Gastrocnemius medialis (tissue), 4 donors: Measurements from ENCODE around the gene KLK6. TPM values are rescaled to one million over a fixed set of nuclear protein-coding genes. Genes with fewer than 3 reads are reported as not detected.

ENCODE experiments used
- ATAC-seq, 2 donors: fragments of 150-250 bp; one replicate each; pipeline ENCODE4 v1.9.1; 2016
- DNase-seq, 2 donors: peaks; one replicate each; pipeline ENCODE4 v3.0.0-alpha.2; 2019
- H3K27ac ChIP-seq, 4 donors: fragments of 200-600 bp; sonication (generic); 1 replicate in 1 of 4; 2 replicates in 3 of 4; pipeline ENCODE4 v1.5.1; 2016 to 2018; ENCODE audit warnings: mild to moderate bottlenecking in 2 of 4, moderate library complexity in 1 of 4
- H3K27me3 ChIP-seq, 3 donors: fragments of 200-600 bp; sonication (generic) in 2 of 3; 1 replicate in 1 of 3; 2 replicates in 2 of 3; pipeline versions ENCODE4 v1.5.1 to v1.6.0; 2016 to 2019; ENCODE audit warnings: mild to moderate bottlenecking in 1 of 3, moderate library complexity in 1 of 3
- H3K36me3 ChIP-seq, 2 donors: fragments of 200-600 bp; sonication (generic) in 1 of 2; one replicate each; pipeline ENCODE4 v1.5.1; 2017 to 2018
- H3K4me1 ChIP-seq, 2 donors: fragments of 200-600 bp; sonication (generic) in 1 of 2; one replicate each; pipeline ENCODE4 v1.5.1; 2016 to 2017; ENCODE audit warnings: mild to moderate bottlenecking in 2 of 2
- H3K4me3 ChIP-seq, 4 donors: fragments of 200-600 bp; sonication (generic) in 3 of 4; 1 replicate in 1 of 4; 2 replicates in 3 of 4; pipeline ENCODE4 v1.5.1; 2016 to 2019; ENCODE audit warnings: mild to moderate bottlenecking in 2 of 4
- H3K9me3 ChIP-seq, 3 donors: fragments of 200-600 bp; sonication (generic) in 2 of 3; 1 replicate in 1 of 3; 2 replicates in 2 of 3; pipeline ENCODE4 v1.5.1; 2016 to 2019
- CTCF ChIP-seq, 5 experiments: fragments of 450-650 bp in 3 of 5; fragments of 200-600 bp in 2 of 5; sonication (generic) in 2 of 5; IDR thresholded peaks in 4 of 5; conservative IDR thresholded peaks in 1 of 5; 1 replicate in 4 of 5; 2 replicates in 1 of 5; pipeline ENCODE4 v1.5.1; 2016 to 2019; ENCODE audit warnings: antibody characterized with exemption in 5 of 5, mild to moderate bottlenecking in 3 of 5, moderate library complexity in 3 of 5
- POLR2A ChIP-seq, 2 donors: fragments of 450-650 bp; IDR thresholded peaks; one replicate each; pipeline ENCODE4 v1.6.1; 2017; ENCODE audit warnings: antibody characterized with exemption in 2 of 2, mild to moderate bottlenecking in 2 of 2, moderate library complexity in 2 of 2
- in situ Hi-C, 4 donors: fragments of 200-750 bp; cut with MboI; loops; one replicate each; pipeline versions ENCODE4 v1.15.0 to v1.8.0; 2017; ENCODE audit warnings: low sequenced_read_pairs in 4 of 4
- intact Hi-C: fragments of 100-400 bp; cut with DNase I; formaldehyde crosslinking; loops from one replicate; pipeline ENCODE4 v1.15.1; 2023; ENCODE audit warnings: low total_unique reads
- total RNA-seq, 4 donors: library from RNA; depleted of rRNA; stranded (reverse); fragments of >200 nt; gene quantifications; one replicate each; pipeline versions ENCODE4 v1.1.0 to v1.2.3, GENCODE V29; 2016

The KLK6 gene
- total RNA-seq, 4 donors from 2014 or later = not detected

DNA sequence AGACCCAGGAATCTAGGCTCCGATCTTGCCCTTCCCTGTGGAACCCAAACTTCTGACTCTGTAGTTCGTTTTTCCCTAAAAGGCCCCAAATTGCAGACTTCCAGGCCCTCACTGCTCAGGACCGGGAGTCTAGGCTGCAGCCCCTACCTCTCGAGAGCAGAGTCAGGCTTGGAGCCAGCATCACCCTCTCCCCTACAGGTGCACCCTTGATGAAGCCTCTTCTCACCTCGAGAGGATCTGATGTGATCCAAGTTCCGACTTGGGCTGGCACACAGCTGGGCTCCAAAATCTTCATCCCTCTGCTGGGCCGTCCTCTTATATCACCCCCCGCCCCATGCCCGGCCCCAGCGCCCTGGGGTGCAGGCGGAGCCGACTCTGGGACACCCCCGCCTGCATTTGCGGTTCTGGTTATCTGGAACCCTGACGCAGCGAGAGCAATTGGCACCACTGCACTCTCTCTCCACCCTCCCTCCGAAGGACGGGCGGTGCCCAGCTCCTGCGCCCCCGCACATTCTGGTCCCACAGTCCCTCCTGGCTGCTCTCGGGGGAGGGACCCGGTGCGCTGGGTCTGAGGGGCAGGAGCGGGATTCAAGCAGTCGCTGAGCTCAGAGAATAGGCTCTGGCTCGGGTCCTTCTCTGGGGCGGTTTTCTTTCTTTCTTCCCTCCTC, 14.4 kb upstream of the KLK6 start, which contains the start of gene KLK7:
Gene KLK7 (minus strand): TSS at position 293 of the 668 bp plus-strand sequence. CDS start 1,518 bp downstream, outside the sequence.
- H3K27me3 ChIP-seq = peaks cover 0 to 3% (median 0%) of the 10 kb centered on the region in 3 donors
- no peak within 1 kb of the TSS for H3K4me3 ChIP-seq
- H3K9me3 ChIP-seq = no peaks in the 10 kb centered on the region
- H3K4me1 ChIP-seq = no peaks in the 10 kb centered on the region
- intact Hi-C loops (no loop called here), in situ Hi-C loops (no loop called here)
- DNase-seq (no peak), ATAC-seq (no peak)
- H3K27ac ChIP-seq = no peak within 1 kb of the TSS
- H3K36me3 ChIP-seq = no peaks in the 10 kb centered on the region
- TF ChIP-seq POLR2A (IDR thresholded peaks at IDR 0.05) = no peak
- no peak for TF ChIP-seq CTCF (IDR thresholded peaks at IDR 0.05 in 4 of 5, conservative IDR thresholded peaks at IDR 0.05 in 1 of 5)

- no peak for ATAC-seq
- no peak overlapping the region for H3K27ac ChIP-seq
Measured at GRCh38 chr19:50982186-50982585, 12.8 kb upstream of the KLK6 start.

GRCh38 chr19:50981587-50982146, 12.3 kb upstream of the KLK6 start:
- H3K27me3 ChIP-seq = peaks cover 0 to 3% (median 0%) of the 10 kb centered on the region in 3 donors
- H3K36me3 ChIP-seq = no peaks in the 10 kb centered on the region
- TF ChIP-seq CTCF (IDR thresholded peaks at IDR 0.05 in 4 of 5, conservative IDR thresholded peaks at IDR 0.05 in 1 of 5) (no peak), POLR2A (IDR thresholded peaks at IDR 0.05) (no peak)
- no peak overlapping the region for H3K4me3 ChIP-seq
- no peaks in the 10 kb centered on the region for H3K4me1 ChIP-seq
- intact Hi-C loops (no loop called here), in situ Hi-C loops (no loop called here)
- H3K27ac ChIP-seq = no peak overlapping the region
- no peak for DNase-seq
- ATAC-seq = no peak
- H3K9me3 ChIP-seq = no peaks in the 10 kb centered on the region

More at GRCh38 chr19:50982186-50982585, 12.8 kb upstream of the KLK6 start:
- no peak for DNase-seq
- H3K27me3 ChIP-seq = peaks cover 0 to 3% (median 0%) of the 10 kb centered on the region in 3 donors
- no peak for TF ChIP-seq POLR2A (IDR thresholded peaks at IDR 0.05)
- TF ChIP-seq CTCF (IDR thresholded peaks at IDR 0.05 in 4 of 5, conservative IDR thresholded peaks at IDR 0.05 in 1 of 5) = no peak
- H3K4me3 ChIP-seq = no peak overlapping the region
- no peaks in the 10 kb centered on the region for H3K4me1 ChIP-seq
- in situ Hi-C loops (no loop called here), intact Hi-C loops (no loop called here)
- H3K9me3 ChIP-seq = no peaks in the 10 kb centered on the region
- no peaks in the 10 kb centered on the region for H3K36me3 ChIP-seq

DNA sequence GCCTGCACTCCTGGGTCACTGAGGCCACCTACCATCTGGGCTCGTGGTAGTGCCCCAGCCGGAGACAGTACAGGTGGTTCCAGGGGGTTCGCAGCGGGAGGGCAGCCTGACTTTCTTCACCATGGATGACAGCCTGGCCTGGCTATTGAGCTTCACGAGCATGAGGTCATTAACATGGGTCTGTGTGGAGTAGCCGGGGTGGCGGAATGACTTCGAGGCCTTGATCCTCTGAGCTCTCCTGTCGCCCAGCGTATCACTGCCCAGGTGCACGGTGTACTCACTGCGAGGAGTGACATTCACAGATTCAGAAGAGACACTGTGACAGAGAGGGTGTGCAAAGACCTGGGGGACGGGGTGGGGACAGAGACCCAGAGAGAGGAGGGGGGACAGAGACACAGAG, 10.8 kb upstream of the KLK6 start:
- H3K4me3 ChIP-seq = no peak overlapping the region
- H3K27ac ChIP-seq = no peak overlapping the region
- no peaks in the 10 kb centered on the region for H3K9me3 ChIP-seq
- DNase-seq (no peak), ATAC-seq (no peak)
- TF ChIP-seq CTCF (IDR thresholded peaks at IDR 0.05 in 4 of 5, conservative IDR thresholded peaks at IDR 0.05 in 1 of 5) (no peak), POLR2A (IDR thresholded peaks at IDR 0.05) (no peak)
- in situ Hi-C loops = no loop called here
- no peaks in the 10 kb centered on the region for H3K36me3 ChIP-seq
- intact Hi-C loops = no loop called here
- peaks cover 0 to 3% (median 0%) of the 10 kb centered on the region in 3 donors for H3K27me3 ChIP-seq
- H3K4me1 ChIP-seq = no peaks in the 10 kb centered on the region
